Activated CD4-positive, alpha-beta T cell treated with anti-CD3 and anti-CD28 coated beads, Interleukin-10, Interleukin-2, amounts not matched to agents 100 ng/mL and 50 ng/mL, durations not matched to agents 16 hours and 8 hours (primary cell): Measurements from ENCODE around the gene SAFB2.
"Not testable (repeated sequence)": the region's sequence is repeated elsewhere in the genome, so short reads cannot be mapped to it uniquely, and the experiment has no call there.

Experiments used
- DNase-seq: peaks from one replicate; pipeline ENCODE4 v3.0.0-alpha.2; 2020

The SAFB2 gene

DNA sequence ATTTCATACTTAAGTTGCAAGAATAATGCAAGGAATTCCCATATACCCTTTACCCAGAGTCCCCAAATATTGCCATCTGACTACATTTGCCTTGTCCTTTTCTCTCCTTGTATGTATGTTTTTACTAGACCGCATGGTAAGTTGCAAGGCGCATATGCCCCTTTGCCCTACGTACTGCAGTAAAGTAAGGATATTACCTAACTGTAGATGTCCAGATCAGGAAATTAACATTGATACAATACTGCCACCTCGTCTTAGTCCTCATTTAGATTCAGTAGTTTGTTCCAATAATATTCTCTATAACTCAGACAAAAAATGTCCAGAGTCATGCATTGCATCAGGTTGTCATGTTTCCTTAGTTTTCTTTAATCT, 9.7 kb upstream of the SAFB2 start:
- DNase-seq, result no peak

DNA sequence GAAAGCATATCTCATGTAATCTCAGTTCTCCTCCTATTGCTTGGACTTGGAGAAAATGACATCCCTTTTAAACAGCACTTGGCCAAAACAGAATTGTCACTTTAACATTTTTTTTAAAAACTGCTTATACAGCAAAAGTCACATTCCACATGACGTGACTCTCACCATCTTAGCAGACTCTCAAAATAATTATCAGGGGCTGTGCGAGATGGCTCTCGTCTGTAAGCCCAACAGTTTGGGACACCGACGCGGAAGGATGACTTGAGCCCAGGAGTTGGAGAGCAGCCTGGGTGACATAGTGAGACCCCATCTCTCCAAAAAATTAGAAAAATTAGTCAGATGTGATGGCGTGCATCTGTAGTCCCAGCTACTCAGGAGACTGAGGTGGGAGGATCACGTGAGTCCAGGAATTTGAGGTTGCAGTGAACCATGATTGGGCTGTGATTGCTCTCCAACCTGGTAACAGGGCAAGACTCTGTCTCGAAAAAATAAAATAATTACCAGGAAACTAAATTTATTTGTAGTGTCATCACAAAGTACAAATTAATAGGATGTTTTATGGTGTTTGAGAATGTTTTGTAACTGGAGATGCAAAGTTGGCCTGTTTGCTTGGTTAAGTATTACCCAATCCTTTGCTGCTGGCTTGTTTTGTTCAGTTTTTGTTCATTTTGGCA, 9.1 kb upstream of the SAFB2 start:
- no peak for DNase-seq

DNA sequence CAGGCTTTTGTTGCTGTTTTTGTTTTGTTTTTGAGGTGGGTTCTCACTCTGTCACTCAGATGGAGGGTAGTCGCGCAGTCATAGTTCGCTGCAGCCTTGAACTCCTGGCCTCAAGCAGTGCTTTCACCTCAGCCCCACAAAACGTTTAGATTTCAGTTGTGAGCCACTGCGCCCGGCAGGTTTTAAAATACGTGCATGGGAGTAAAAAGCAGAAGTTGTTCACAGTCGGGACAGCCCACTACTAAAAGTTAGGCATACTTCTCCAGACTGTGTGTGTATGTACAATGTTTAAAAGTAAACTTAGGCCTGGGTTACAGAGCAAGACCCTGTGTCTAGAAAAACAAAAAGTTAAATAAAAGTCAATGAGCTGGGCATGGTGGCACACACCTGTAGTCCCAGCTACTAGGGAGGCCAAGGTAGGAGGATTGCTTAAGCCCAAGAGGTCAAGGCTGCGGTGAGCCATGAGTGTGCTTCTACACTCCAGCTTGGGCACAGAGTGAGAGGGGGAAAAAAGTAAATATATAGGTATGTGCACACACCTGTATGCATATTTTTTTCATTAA, 6.4 kb upstream of the SAFB2 start:
- no peak for DNase-seq

DNA sequence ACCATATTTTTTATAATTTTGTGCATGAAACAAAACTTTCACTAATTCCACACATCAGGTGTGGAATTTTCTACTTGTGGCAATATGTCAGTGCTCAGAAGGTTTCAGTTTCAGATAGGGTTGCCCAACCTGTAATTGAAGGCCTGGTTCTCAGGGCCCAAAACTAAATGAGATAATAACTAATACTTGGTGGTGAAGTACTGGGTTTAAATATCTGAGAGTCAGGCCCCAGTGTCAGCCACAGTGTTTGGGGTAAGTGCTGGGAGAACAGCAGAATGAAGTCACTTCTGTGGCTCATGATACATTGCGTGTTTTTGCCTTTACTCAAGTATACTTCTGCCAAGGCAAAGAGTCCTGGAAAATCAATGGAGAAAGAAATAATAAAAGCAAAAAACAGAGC, 5.9 kb upstream of the SAFB2 start:
- DNase-seq, result peak; percentile 21

DNA sequence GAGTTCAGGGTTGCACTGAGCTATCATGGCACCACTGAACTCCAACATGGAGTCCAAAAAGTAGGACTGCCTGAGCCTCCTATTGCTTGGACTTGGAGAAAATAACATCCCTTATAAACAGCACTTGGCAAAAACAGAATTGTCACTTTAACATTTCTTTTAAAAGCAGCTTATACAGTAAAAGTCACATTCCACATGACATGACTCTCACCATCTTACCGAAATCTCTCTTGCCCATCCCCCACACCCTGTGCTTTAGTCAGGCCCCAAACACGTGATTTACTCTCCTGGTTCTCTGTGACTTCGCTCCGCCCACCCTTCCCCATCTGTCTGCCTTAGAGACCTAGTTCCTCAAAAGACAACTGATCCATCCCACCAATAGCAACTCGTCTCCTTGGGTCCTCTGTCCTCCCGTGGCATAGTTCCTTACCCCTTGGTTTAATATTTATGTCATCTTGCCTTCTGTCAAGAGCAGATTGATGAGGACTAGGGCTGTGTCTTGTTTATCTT, 4.9 kb upstream of the SAFB2 start:
- peak; percentile 55 for DNase-seq

DNA sequence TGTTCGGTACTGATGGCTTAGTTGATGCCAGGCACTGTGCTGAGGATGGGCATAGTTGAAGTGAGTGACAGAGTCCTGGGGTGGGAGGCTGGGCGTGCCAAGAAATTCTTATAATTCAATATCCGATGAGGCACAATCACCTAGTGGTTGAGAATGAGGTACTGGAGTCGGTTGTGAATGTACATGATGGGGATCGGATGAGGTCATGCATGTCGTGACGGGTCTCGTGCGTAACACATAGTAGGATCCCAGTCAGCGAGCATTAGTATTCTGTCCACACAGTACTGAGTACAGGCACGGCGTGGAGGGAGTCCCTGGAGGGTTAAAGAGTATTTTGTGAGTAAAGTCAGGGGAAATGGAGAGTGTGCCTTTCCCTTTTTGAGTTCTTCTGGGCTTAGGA, 3.1 kb upstream of the SAFB2 start:
- no peak for DNase-seq

DNA sequence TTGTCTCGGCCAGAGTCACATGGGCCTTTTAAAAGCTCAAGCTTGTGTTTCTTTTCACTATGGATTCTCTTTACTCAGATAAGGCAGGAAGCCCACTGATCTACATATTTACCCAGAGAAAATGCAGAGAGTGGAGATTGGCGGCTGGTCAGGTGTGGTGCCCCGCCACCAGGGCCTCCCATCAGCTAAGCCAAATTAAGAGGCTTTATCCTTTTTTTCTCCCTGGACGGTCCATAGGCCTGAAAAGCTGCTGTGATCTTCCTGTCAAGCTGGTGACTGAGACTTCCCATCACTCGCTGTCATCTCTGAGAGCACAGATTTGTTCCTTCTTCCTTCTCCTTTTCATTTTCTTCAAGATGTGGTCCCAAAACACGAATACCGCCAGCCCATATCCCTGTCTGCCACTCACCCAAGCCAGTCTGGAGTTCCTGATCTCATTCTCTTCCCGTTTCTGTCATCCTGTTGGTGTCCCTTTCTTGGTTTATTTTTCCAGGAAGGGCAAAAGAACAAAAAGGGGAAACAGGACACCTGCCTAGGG, 2.2 kb upstream of the SAFB2 start:
- DNase-seq, result no peak

DNA sequence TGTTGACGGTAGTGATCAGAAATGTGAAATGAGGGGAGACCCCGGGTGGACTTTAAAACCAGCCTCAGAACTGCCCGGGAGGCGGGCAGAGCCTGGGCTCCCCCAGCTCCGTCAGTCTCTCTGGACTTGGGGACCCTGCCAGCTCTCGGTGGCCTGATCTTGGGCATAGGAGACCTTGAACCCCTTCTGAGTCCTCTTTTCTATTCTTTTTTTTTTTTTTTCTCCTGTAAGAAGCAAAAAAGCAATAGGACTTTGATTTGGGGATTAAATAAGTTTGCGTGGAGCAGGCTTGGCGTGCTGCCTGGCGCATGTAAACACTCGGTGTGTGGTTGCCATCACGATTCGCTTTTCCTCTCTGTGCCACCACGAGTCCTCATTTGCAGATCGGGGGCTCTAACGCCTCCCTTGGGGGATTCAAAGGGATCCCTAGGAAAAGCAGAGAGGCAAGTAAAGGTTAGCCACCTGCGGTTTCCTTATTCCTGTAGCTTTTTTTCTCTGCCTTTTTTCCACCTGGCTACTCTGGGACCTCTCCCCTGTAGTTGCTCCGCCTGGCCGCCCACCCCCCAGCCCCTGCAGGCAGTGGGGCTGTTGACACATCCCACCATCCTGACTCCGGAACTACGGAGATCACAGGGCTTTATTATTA, 1.6 kb upstream of the SAFB2 start:
- DNase-seq, result peak; percentile 21

DNA sequence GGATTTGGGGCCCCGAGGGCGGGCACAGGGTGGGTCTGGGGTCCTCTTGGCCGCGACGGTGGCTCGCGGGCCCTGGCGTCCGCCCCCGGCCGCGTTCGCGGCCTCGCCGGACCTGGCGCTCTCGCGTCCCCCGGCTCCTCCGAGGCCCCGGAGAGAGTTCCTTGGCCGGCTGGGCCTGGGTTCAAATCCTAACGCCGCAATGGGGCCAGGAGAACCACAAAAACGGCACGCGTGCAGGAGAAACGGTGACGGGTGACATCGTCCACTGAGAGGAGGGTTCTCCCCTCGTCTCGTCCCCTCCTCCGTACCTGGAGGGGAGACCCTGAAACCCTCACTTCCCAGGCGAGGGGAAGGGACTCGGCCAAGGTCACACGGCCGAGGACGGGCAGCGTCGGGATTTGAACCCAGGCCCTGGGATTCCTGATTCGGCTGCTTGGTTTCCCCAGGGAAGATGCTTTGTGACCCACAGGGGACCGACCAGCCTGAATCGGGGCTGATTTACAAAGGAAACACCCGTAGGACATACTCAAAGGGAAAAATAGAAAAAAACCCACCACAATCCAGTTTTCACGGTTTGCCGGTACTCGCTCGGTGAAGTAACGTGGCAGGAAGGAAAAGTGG, 931 bp upstream of the SAFB2 start:
- peak; percentile 13 for DNase-seq

DNA sequence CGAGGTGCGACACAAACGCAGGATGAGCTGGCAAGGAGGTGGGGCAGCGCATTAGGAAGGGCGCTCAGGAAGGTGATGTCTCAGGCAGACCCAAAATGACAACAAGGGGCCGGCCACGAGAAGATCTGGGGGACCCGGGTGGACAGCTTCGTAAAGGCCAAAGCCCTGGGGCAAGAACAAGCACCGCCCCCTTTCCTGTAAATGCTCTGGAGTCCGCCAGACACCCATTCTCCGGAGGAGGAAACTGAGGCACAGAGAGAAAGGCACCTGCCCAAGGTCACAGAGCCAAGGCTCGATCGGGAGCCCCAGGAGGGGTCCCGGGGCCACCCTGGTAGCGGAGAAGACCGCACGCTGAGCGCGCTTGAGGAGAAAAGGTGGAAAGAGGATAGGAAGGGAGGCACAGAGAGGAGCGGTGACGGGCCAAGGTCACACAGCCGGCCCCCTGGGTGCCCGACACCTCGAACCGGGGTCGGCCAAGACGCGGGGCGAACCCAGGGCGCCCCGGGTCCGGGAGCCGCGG, 571 bp downstream of the SAFB2 start:
- DNase-seq, result peak; percentile 33

DNA sequence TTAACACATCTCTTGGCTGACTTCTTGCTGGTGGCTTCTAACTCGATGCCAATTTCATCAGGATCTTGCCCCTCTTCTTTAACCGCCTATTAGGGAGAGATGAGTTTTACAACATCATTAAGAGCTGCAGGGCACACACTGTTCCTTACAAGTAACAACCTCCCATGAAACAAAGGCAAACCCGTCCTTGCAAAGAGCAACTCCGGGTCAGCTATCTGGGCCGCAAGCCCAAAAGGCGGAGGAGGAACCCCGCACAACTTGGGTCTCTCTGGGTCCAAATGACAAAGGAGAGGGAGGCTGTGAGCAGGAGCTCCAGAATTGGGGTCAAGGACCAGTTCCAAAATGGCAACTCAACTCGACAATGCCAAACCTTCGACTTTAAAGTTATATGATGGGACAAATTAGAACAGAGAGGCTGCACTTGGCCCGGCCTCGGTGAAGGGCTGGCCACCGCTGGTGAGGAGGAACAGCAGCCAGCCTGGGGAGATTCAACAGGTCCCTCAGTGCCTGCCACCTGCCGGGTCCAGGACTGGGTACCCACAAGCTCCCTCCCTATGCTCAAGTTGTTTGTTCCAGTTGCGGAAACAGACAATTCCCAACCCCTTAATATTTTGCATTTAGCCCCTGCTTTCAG, 1.1 kb downstream of the SAFB2 start:
- DNase-seq, result no peak

DNA sequence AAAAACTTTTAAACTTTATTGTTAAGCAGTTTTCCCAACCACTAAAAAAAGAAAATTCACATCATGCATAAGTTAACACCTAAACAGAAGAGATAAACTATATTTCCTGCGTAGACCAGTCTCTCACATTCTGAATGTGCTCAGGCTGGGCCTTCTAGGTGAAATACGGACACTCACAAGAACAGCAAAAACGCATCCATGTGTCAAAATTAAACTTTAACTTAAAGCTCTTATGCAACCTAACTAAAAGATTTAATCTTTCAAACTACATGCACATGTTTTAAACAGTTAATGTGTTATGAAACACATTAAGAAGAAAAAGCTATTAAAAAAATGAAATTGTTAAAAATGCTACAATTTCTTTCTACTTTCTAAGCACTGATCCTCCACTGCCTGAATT, 2.6 kb downstream of the SAFB2 start:
- DNase-seq, result no peak

DNA sequence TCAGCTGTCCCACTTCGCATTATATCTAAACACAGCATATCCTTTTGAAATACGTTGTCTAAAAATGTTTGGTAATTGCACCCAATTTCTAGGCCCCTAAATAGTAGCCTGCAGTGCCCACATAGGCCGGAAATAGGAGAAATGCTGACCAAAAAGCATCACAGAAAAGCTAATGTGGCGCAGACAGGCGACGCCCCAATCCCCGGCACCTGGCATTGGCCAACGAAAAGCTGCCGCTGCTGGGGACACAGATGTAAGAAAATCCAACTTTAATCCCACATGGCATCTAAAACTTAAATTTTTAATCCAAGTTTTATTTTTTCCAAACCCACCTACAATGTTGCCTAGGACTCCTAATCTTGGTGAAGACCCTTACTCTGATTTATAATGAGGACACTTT, 4.0 kb downstream of the SAFB2 start:
- DNase-seq, result no peak

DNA sequence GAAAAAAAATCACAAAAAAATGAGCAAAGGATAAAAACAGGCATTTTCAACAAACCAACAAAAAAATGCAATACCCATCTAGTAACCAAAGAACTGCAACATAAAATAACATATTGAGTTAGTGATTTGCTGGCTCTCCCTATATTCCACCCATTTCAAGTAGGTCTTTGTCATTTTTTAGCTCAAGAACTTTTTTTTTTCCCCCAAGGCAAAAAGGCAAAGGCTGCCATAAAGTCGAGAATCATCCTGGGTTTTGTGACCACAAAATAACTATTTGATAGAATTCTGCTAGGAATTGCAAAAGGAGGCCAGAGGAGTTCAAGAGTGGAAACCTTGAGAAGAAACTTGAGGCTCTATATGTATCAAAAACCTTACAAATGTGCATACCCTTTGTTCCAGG, 5.5 kb downstream of the SAFB2 start:
- no peak for DNase-seq

DNA sequence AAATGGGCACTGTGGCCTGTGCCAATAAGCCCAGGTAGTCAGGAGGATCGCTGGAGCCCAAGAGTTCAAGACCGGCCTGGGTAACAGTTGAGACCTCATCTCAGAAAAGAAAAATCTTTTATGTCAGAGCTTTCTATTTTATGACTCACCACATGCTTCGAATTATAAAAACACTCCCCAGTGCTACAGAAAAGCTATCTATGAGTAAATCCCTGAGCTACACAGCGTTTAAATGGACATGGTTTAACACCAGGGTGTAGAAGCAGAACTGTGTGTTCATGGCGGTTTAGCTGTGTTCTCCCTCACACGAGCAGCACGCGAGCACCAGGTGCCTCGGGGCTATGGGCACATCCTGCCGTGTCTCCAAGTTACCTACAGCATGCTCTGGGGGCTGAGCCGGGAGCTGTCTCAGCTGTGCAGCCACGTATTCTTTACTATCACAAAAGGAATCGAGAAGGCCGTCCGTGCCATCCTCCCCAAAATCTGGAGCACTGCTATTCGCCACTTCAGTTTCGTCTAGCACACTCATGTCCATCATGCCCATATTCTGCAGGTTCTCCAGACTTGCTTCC, 6.7 kb downstream of the SAFB2 start:
- no peak for DNase-seq

DNA sequence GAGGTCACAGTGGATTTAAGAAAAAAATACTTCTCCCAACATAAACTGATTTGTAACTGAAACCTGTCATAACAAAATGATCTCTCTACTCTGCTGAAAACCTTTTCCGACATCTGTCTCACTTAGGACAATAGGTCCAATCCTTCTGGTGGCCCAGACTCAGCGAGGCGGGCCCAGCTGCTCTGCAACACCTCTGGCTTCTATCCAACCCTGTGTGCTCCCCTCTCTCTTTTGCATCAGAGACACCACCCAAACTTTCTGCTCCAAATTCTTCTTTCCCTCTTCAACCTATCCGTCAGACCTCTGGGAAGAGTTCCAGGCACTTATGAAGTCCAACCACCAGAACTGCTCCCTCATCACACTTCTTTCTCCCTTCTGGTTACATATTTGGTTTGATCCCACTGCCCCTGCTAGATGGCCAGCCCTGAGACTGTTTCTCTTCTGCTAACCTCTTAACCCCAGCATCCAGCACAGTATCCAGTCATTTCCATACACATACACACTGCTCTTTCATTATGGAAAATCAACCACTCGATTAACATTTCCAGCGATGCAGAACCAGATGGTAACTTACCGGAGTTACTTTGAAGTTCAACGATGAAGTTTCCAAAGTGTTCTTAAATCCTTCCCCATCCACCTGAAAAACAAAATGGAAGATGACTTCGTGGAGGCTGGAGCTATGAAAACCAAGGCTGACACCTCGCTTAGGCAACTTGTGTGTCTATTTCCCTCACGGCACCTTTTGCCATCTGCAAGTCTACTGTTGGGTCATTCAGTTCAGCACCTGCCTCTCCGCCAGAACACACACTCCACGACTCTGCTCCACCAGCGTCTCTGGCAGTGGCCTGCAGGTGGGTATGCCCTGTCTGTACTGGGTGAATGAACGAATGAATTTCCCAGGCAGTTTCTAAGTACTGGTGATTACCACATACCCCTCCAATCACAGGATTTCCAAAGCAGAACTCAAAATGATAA, 9.4 kb downstream of the SAFB2 start:
- no peak for DNase-seq

DNA sequence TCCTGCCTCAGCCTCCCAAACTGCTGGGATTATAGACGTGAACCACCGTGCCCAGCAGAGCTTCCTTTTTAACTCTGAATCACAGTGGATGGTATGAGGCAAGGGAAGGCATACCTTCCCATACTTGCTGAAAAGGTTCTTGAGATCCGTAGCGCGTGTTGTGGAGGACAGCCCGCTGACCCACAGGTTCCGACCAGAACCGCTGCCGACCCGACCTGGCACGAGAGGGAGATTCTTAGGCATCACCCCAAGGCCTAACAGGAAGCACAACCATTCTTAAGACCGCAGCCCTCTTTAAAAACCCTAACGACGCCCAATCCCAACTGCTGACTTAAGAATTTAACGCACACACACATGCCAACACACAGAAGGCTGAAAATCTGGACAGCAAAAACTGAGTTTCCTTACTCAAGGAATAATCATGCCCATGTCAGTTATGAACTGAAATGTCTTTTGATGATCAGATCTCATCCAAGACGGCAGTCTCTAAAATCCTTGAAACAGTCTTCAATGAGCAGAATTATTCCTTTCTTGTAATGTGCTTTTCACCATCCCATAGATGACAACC, 12.6 kb downstream of the SAFB2 start:
- DNase-seq, result no peak

DNA sequence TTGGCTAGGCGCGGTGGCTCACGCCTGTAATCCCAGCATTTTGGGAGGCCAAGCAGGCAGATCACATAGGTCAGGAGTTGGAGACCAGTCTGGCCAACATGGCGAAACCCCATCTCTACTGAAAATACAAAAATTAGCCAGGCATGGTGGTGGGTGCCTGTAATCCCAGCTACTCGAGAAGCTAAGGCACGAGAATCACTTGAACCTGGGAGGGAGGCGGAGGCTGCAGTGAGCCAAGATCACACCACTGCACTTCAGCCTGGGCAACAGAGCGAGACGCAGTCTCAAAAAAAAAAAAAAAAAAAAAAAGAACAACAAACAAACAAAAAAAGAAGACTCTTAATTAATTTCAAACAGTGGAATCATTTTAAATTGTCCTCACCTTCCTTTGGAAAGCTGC, 13.8 kb downstream of the SAFB2 start:
- not testable (repeated sequence) for DNase-seq

DNA sequence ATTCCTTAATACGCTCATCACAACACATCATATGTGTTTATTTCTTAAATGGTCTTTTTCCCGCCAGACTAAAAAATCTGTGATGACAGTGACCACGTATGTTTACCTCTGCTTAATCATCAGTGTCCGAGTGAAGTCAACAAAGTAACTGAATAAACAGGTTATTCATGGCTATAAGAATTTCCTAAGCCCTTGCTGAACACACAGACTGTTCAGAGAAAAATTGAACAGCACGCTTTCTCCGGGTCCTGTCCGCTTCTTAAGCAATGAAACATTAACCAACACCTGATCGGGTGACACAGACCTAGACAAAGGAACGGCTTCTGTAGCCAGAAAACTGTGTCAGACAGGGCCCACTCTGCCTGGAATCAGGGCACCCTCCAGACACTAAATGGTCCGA, 14.3 kb downstream of the SAFB2 start:
- DNase-seq, result no peak

DNA sequence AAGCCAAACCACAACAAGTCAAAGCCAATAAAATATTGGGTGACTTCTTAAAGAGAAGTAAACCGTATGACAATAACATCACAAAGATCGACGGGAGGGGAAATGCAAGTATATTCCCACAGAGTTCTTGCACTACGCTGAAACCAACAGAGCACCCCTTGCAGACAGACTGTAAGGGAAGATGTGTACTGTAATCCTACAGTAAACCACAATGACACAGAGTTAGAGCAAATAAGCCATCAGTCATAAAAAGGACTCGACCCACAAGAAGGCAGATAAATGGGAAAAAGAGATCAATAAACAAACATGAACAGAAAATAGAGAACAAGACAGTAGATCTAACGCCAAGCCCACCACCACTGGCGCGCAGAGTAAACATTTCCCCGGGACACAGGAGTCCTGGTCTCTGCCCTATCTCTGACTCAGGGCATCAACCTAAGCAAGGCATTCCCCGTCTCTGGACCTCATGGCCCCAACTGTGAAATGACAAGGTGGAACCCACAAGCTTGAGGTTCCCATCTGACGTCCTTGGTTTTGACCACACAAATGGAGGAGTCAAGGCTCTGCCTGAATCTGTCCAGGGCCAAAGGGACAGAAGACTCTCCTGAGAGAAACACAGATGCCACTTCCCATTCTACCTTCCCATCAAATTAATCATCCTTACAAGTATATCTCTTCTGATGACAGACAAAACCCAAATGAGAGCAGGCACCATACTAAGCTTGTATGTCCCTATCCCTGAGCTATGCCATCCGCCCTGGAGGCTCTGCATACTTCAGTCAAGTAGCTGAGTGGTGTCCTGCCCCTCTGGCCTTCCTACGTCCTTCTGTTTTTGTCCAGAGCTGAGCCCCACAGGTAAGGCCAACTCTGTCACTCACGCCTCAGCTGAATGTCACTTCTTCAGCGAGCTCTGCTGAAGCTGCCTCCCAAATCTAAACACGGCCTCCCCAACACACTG, 15.0 kb downstream of the SAFB2 start:
- no peak for DNase-seq
